Astrocyte of the spinal cord (primary cell): ENCODE data around the gene STRAP.

Experiments
- DNase-seq: peaks from one replicate; pipeline ENCODE4 v3.0.0; 2011; ENCODE audit warnings: low read depth, low spot score
- H3K4me3 ChIP-seq: 2 replicates; pipeline ENCODE4 v1.5.1; 2011; ENCODE audit warnings: low read depth, mild to moderate bottlenecking, low read length, moderate library complexity
- CTCF ChIP-seq: IDR thresholded peaks from 2 replicates; pipeline ENCODE4 v1.5.1; 2012; ENCODE audit warnings: low read depth, mild to moderate bottlenecking, low read length, inconsistent platforms
- in situ Hi-C: cut with HindIII; loops from 2 replicates; pipeline ENCODE4 v1.10.0; 2017; ENCODE audit warnings: low sequenced_read_pairs

Gene STRAP

GRCh38 chr12:15880721-15881120 lies 1.5 kb upstream of the STRAP start:
- no peak for DNase-seq
- no peak overlapping the region for H3K4me3 ChIP-seq
- in situ Hi-C loops, result no loop called here
- no peak for TF ChIP-seq CTCF

DNA sequence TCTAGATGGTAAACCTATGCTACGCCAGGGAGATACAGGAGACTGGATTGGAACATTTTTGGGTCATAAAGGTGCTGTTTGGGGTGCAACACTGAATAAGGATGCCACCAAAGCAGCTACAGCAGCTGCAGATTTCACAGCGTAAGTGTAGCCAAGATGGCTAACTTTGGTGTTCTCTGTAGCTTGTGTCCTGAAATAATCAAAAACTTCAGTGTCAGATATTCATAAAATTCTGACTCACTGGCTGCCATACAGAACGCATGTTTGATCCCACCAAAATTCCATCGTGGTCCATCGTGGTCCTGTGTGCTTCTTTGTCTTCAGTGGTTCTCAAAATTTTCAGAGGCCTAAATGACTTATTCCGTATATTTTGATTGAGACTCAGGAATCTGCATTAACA lies 1.3 kb downstream of the STRAP start:
- no peak for DNase-seq
- peak overlapping the region; percentile 99 for H3K4me3 ChIP-seq
- no peak for TF ChIP-seq CTCF
- in situ Hi-C loops, result no loop called here

GRCh38 chr12:15886372-15887042 lies 4.3 kb downstream of the STRAP start:
- TF ChIP-seq CTCF, result no peak
- in situ Hi-C loops, result no loop called here
- H3K4me3 ChIP-seq, result no peak overlapping the region
- DNase-seq, result peak; percentile 55

DNA sequence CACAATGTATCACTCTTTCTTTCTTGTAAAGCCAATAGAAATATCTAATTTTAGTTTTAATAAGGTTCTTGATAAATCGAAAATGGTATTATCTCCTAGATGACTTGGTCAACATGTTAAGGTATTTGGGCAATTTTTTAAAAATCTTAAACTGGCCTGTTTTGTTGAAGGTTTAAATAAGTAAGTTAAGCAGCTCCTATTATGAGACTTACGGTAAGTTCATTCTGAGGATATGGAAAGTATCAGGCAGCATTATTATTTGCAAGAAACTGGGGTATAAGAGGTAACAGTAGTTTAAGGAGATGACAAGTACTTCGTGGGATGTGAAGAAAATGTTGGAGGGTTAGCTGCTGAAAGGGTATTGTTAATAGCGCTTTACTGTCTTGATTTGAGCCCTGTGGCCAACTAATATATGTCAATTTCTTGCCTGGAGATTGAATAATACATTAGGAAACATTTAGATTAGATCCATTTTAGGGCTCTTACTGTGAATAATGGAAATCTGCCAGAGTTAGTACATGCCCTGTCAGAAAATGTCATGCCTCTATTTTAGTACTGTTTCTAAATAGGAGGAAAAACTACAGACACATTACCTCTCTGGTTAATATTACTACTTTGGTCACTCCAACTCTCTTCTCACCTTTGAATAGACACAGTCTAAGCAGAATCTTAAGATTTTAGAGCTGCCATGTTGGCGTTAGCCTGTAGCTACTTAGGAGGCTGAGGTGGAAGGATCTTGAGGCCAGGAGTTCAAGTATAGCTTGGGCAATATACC lies 5.0 kb downstream of the STRAP start:
- in situ Hi-C loops, result no loop called here
- no peak for TF ChIP-seq CTCF
- no peak overlapping the region for H3K4me3 ChIP-seq
- no peak for DNase-seq

DNA sequence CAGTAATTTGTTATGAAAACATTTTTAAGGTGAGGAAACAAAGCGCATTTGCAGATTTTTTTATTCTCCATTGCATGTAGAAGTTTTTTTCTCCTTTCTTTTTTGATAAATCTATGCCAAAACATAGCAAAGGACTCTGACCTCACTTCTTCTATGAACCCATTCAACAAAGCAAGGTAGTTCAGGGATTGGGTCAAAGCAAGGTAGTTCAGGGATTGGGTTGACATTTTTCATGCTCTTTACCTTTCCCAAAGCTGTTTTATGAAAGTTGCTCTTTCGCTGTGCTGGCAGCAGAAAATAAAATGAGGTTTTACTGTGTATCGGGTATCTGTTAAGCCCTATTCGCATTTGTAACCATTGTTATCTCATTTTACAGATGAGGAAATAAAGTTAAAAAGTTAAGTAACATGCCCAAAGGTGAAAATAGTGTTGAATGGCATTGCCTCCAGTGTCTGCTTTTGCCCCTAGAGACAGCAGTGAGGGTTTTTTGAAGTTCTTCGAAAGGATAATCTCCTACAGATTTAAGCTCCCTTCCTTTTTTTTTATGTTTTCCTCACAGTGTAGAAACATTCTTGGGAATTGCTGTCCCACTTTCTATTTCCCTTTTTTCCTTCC lies 10.6 kb downstream of the STRAP start:
- no peak for TF ChIP-seq CTCF
- no peak overlapping the region for H3K4me3 ChIP-seq
- DNase-seq, result no peak
- in situ Hi-C loops, result no loop called here

DNA sequence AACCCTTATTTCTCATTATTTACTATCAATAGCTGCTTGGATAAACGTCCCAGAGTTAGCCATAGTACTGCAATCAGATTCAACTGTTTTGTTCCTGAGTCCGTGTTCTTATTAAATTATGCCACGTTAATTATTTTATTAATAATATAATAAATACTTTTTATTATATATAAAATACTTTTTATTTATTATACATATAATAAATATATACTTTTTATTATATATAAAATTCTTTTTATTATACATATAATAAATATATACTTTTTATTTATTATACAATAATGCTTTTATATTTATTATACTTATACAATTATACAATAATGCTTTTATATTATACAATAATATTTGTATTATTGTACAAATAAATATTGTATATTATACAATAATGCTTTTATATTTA lies 11.1 kb downstream of the STRAP start:
- no peak for DNase-seq
- in situ Hi-C loops, result no loop called here
- TF ChIP-seq CTCF, result no peak
- no peak overlapping the region for H3K4me3 ChIP-seq
